ENCODE measurements around the gene TRIM38. TPM values are rescaled to one million over a fixed set of nuclear protein-coding genes. Genes with fewer than 3 reads are reported as not detected.
"Not testable (repeated sequence)": the region's sequence is repeated elsewhere in the genome, so short reads cannot be mapped to it uniquely, and the experiment has no call there.

TRIM38 gene
- total and polyA plus RNA-seq, 4 donors, result 7.2 to 18.0 (median 10.1) TPM

DNA sequence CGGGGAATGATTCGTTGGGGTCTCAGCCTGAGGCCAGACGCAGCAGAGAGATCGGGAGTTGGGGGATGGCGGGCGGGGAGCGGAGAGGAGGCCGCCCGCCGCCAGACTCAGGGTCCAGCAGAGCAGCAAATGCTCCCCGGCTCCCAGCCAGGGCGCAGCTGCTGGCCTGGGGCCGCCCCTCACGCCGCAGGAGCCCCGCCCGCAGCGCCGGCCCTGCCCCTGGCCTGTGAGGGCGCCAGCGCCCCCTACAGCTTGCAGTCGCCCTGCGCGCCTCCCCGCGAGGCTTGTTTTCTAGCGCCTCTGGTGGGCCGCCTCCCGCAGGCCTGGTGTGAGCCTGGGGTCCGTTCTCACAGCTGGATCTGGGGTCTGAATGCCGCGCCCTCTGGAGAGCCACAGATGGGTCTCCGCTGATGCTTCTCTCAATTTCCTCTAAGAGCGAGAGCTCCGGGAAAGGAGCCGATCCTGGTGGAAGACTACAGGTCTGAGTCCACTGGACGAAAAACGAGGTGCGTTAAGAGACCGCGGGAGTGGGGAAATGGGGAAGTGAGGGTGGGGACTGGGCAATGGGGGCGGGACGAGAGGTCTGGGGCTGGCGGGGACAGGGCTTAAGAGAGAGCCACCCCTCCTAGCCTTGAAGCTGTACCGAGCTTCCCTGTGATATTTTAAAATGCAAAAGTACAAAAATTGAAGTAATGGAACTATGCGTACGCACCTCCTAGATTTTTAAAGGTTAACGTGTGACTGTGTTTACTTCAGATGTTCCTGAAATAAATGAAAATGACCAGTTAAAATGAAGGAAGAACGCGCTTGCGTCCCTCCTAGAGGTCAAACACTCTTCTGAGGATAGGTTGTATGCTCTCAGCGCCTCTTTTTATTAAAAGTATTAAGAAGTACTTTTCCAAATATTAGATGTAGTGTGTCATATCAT lies 30.1 kb downstream of the TRIM38 start:
- ATAC-seq (ENCODE audit: insufficient read depth, low FRiP score) (peak; percentile 99), DNase-seq (peak; percentile 98 to 99 (median 98))
- Histone ChIP-seq H3K9me3 (ENCODE audit: control insufficient read depth in 4 of 4, insufficient read depth in 3 of 4, low read length in 3 of 4) (no peaks in the 10 kb centered on the region), H3K9ac (ENCODE audit: insufficient read depth in 1 of 2, low read length in 2 of 2) (peak overlapping the region; percentile 72 to 99), H3K27ac (ENCODE audit: low read depth in 1 of 2, low read length in 1 of 2) (peak overlapping the region; percentile 88 to 91), H3K4me3 (peak overlapping the region; percentile 56), H3K27me3 (ENCODE audit: control insufficient read depth in 3 of 3, insufficient read depth in 3 of 3, low read length in 2 of 3) (no peaks in the 10 kb centered on the region), H3K4me1 (ENCODE audit: control insufficient read depth in 5 of 5, insufficient read depth in 5 of 5, low read length in 5 of 5) (peaks cover 0 to 4% (median 1%) of the 10 kb centered on the region in 5 donors), H3K36me3 (ENCODE audit: control insufficient read depth in 4 of 4, insufficient read depth in 4 of 4, low read length in 4 of 4) (peaks cover 0 to 5% (median 3%) of the 10 kb centered on the region in 4 donors)
- WGBS, 2 donors, result 1 to 2% methylated on average over 50 to 52 of the region's 52 CpGs
- TF ChIP-seq, protein P1, sequence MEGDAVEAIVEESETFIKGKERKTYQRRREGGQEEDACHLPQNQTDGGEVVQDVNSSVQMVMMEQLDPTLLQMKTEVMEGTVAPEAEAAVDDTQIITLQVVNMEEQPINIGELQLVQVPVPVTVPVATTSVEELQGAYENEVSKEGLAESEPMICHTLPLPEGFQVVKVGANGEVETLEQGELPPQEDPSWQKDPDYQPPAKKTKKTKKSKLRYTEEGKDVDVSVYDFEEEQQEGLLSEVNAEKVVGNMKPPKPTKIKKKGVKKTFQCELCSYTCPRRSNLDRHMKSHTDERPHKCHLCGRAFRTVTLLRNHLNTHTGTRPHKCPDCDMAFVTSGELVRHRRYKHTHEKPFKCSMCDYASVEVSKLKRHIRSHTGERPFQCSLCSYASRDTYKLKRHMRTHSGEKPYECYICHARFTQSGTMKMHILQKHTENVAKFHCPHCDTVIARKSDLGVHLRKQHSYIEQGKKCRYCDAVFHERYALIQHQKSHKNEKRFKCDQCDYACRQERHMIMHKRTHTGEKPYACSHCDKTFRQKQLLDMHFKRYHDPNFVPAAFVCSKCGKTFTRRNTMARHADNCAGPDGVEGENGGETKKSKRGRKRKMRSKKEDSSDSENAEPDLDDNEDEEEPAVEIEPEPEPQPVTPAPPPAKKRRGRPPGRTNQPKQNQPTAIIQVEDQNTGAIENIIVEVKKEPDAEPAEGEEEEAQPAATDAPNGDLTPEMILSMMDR (IDR thresholded peaks at IDR 0.05; ENCODE audit: control extremely low read depth, extremely low read depth), result peak; percentile 99

DNA sequence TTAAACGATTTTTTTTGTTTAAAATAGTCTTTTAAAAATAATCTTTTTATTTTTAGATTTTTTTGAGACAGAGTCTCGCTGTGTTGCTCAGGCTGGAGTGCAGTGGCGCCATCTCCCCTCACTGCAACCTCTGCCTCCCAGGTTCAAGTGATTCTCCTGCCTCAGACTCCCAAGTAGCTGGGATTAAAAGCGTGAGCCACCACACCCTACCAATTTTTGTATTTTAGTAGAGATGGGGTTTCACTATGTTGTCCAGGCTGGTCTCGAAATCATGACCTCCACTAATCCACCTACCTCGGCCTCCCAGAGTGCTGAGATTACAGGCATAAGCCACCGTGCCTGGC lies 30.7 kb downstream of the TRIM38 start:
- H3K36me3 ChIP-seq (ENCODE audit: control insufficient read depth in 4 of 4, insufficient read depth in 4 of 4, low read length in 4 of 4); ATAC-seq (ENCODE audit: insufficient read depth, low FRiP score); H3K27me3 ChIP-seq (ENCODE audit: control insufficient read depth in 3 of 3, insufficient read depth in 3 of 3, low read length in 2 of 3); H3K9me3 ChIP-seq (ENCODE audit: control insufficient read depth in 4 of 4, insufficient read depth in 3 of 4, low read length in 3 of 4); H3K4me1 ChIP-seq (ENCODE audit: control insufficient read depth in 5 of 5, insufficient read depth in 5 of 5, low read length in 5 of 5); DNase-seq; H3K4me3 ChIP-seq: not testable (repeated sequence)
- Histone ChIP-seq H3K9ac (ENCODE audit: insufficient read depth in 1 of 2, low read length in 2 of 2) (peak overlapping the region in 1 of 2 donors; percentile 93), H3K27ac (ENCODE audit: low read depth in 1 of 2, low read length in 1 of 2) (peak overlapping the region in 1 of 2 donors; percentile 91)
- 53 to 54% methylated on average over 7 of the region's 7 CpGs for WGBS, 2 donors

DNA sequence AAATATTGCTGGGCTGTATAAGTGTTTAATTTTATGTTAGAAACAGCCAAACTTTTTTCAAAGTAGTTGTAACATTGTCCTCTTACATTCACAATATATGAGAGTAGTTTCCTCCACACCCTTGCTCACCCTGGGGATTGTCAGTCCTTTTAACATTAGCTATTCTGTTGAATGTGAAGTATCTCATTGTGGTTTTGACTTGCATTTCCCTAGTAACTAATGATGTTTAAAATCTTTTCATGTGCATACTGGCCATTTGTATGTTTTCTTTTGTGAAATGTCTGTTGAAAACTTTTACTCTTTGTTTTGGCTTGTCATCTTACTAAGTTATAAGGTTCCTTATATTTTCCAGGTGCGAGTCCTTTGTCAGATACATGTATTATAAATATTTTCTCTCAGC lies 32.9 kb downstream of the TRIM38 start:
- peaks cover 0 to 4% (median 0%) of the 10 kb centered on the region in 5 donors for H3K4me1 ChIP-seq (ENCODE audit: control insufficient read depth in 5 of 5, insufficient read depth in 5 of 5, low read length in 5 of 5)
- WGBS, 2 donors, result 95 to 97% methylated on average over 1 of the region's 1 CpG

DNA sequence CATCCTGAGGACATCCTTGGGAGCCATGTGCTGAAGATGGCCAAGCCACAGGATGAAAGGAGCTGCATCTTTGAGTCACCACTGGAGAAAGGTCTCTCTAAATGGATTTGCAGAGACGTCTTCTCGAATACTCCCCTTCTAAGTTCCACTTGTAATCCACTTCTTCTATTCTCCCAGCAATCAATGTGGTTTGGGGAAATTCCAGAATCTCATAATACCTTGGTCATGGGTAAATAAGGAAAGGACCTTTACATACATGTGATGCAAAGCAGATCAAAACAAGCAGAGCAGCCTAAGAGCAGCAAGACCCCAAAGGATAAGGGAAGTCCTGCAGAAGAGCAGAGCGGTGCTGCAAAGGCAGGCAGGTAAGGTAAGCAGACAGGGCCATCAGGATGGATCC lies 35.3 kb downstream of the TRIM38 start:
- Histone ChIP-seq H3K36me3 (ENCODE audit: control insufficient read depth in 4 of 4, insufficient read depth in 4 of 4, low read length in 4 of 4) (peaks cover 0 to 14% (median 9%) of the 10 kb centered on the region in 4 donors), H3K4me1 (ENCODE audit: control insufficient read depth in 5 of 5, insufficient read depth in 5 of 5, low read length in 5 of 5) (peaks cover 0 to 4% (median 0%) of the 10 kb centered on the region in 5 donors), H3K27me3 (ENCODE audit: control insufficient read depth in 3 of 3, insufficient read depth in 3 of 3, low read length in 2 of 3) (no peaks in the 10 kb centered on the region), H3K4me3 (no peak overlapping the region), H3K27ac (ENCODE audit: low read depth in 1 of 2, low read length in 1 of 2) (no peak overlapping the region), H3K9ac (ENCODE audit: insufficient read depth in 1 of 2, low read length in 2 of 2) (no peak overlapping the region), H3K9me3 (ENCODE audit: control insufficient read depth in 4 of 4, insufficient read depth in 3 of 4, low read length in 3 of 4) (no peaks in the 10 kb centered on the region)
- no peak for DNase-seq
- WGBS, 2 donors, result 77 to 89% methylated on average over 3 of the region's 3 CpGs
- ATAC-seq (ENCODE audit: insufficient read depth, low FRiP score), result no peak
- TF ChIP-seq, protein P1 (IDR thresholded peaks at IDR 0.05; ENCODE audit: control extremely low read depth, extremely low read depth), result no peak

More for the DNA sequence above, 32.9 kb downstream of the TRIM38 start:
- Histone ChIP-seq H3K27ac (ENCODE audit: low read depth in 1 of 2, low read length in 1 of 2) (no peak overlapping the region), H3K9ac (ENCODE audit: insufficient read depth in 1 of 2, low read length in 2 of 2) (no peak overlapping the region), H3K4me3 (no peak overlapping the region), H3K36me3 (ENCODE audit: control insufficient read depth in 4 of 4, insufficient read depth in 4 of 4, low read length in 4 of 4) (peaks cover 0 to 14% (median 6%) of the 10 kb centered on the region in 4 donors), H3K9me3 (ENCODE audit: control insufficient read depth in 4 of 4, insufficient read depth in 3 of 4, low read length in 3 of 4) (no peaks in the 10 kb centered on the region), H3K27me3 (ENCODE audit: control insufficient read depth in 3 of 3, insufficient read depth in 3 of 3, low read length in 2 of 3) (no peaks in the 10 kb centered on the region)
- TF ChIP-seq, protein P1 (IDR thresholded peaks at IDR 0.05; ENCODE audit: control extremely low read depth, extremely low read depth), result no peak
- no peak for ATAC-seq (ENCODE audit: insufficient read depth, low FRiP score)
- DNase-seq, result no peak
